Measurements from ENCODE around the gene TMEM45B. TPM values are rescaled to one million over a fixed set of nuclear protein-coding genes. Genes with fewer than 3 reads are reported as not detected.
A peak's percentile ranks its signal among the peaks of the same experiment; 100 is the strongest.

The TMEM45B gene
- total RNA-seq = under 1 TPM in 2 of 4 donors, not detected in 2; 0.11 to 0.66 TPM

GRCh38 chr11:129815596-129816461 lies at the start of gene TMEM45B:
Gene TMEM45B, plus strand, starts transcription at chr11:129815848. Its CDS starts 36,635 bp downstream, at chr11:129852483.
- WGBS = 0% methylated on average over 3 of the region's 68 CpGs
- peaks cover 0 to 53% (median 4%) of the 10 kb centered on the region in 4 donors for H3K27me3 ChIP-seq
- no peak for DNase-seq (ENCODE audit: extremely low spot score)
- intact Hi-C loops (cut with DNase I) = no loop called here
- TF ChIP-seq POLR2AphosphoS5 (IDR thresholded peaks at IDR 0.05) (no peak), EP300 (IDR thresholded peaks at IDR 0.05) (no peak), POLR2A (IDR thresholded peaks at IDR 0.05; ENCODE audit: low read depth) (no peak), CTCF (IDR thresholded peaks at IDR 0.05) (no peak)
- peak within 1 kb of the TSS in 1 of 4 donors; percentile 24 for H3K4me3 ChIP-seq
- H3K36me3 ChIP-seq = no peaks in the 10 kb centered on the region
- peaks cover 3 to 9% (median 8%) of the 10 kb centered on the region in 4 donors for H3K4me1 ChIP-seq
- H3K9me3 ChIP-seq = no peaks in the 10 kb centered on the region
- H3K27ac ChIP-seq (replicated peaks in 1 of 4) = no peak within 1 kb of the TSS

- Histone ChIP-seq H3K27me3 (peaks cover 0 to 5% (median 0%) of the 10 kb centered on the region in 4 donors), H3K36me3 (no peaks in the 10 kb centered on the region), H3K9me3 (no peaks in the 10 kb centered on the region), H3K4me1 (no peaks in the 10 kb centered on the region), H3K4me3 (no peak overlapping the region), H3K27ac (replicated peaks in 1 of 4) (no peak overlapping the region)
- no peak for TF ChIP-seq POLR2A (IDR thresholded peaks at IDR 0.05; ENCODE audit: low read depth)
- TF ChIP-seq EP300 (IDR thresholded peaks at IDR 0.05) = no peak
- no peak for TF ChIP-seq POLR2AphosphoS5 (IDR thresholded peaks at IDR 0.05)
- no peak for TF ChIP-seq CTCF (IDR thresholded peaks at IDR 0.05)
- 20% methylated on average over 7 of the region's 7 CpGs for WGBS
- no peak for DNase-seq (ENCODE audit: extremely low spot score)
- intact Hi-C loops (cut with DNase I) = no loop called here
Observed at GRCh38 chr11:129766898-129767604, 48.6 kb upstream of the TMEM45B start.

GRCh38 chr11:129767827-129768226 lies 47.8 kb upstream of the TMEM45B start:
- no peaks in the 10 kb centered on the region for H3K27me3 ChIP-seq
- intact Hi-C loops (cut with DNase I) = no loop called here
- H3K9me3 ChIP-seq = peaks cover 0 to 5% (median 0%) of the 10 kb centered on the region in 4 donors
- H3K27ac ChIP-seq (replicated peaks in 1 of 4) = no peak overlapping the region
- no peaks in the 10 kb centered on the region for H3K36me3 ChIP-seq
- TF ChIP-seq CTCF (IDR thresholded peaks at IDR 0.05) (no peak), POLR2A (IDR thresholded peaks at IDR 0.05; ENCODE audit: low read depth) (no peak), EP300 (IDR thresholded peaks at IDR 0.05) (no peak), POLR2AphosphoS5 (IDR thresholded peaks at IDR 0.05) (no peak)
- WGBS = 68% methylated on average over 4 of the region's 4 CpGs
- no peaks in the 10 kb centered on the region for H3K4me1 ChIP-seq
- H3K4me3 ChIP-seq = no peak overlapping the region
- no peak for DNase-seq (ENCODE audit: extremely low spot score)

- TF ChIP-seq POLR2A (IDR thresholded peaks at IDR 0.05; ENCODE audit: low read depth) (no peak), CTCF (IDR thresholded peaks at IDR 0.05) (no peak), POLR2AphosphoS5 (IDR thresholded peaks at IDR 0.05) (no peak), EP300 (IDR thresholded peaks at IDR 0.05) (no peak)
- 84% methylated on average over 1 of the region's 1 CpG for WGBS
Observed at GRCh38 chr11:129768356-129768755, 47.3 kb upstream of the TMEM45B start.

More at GRCh38 chr11:129768356-129768755, 47.3 kb upstream of the TMEM45B start:
- DNase-seq (ENCODE audit: extremely low spot score) = no peak
- no peak overlapping the region for H3K27ac ChIP-seq (replicated peaks in 1 of 4)
- intact Hi-C loops (cut with DNase I) = no loop called here
- no peaks in the 10 kb centered on the region for H3K36me3 ChIP-seq
- no peak overlapping the region for H3K4me3 ChIP-seq
- H3K9me3 ChIP-seq = peaks cover 0 to 10% (median 0%) of the 10 kb centered on the region in 4 donors
- H3K27me3 ChIP-seq = no peaks in the 10 kb centered on the region
- no peaks in the 10 kb centered on the region for H3K4me1 ChIP-seq

Data from esophagus muscularis mucosa (tissue), 4 donors.